Endothelial cell (in vitro differentiated cells): ENCODE results near the gene STUB1. TPM values are rescaled to one million over a fixed set of nuclear protein-coding genes. Genes with fewer than 3 reads are reported as not detected.

Source experiments
- DNase-seq: peaks from one replicate; pipeline ENCODE4 v3.0.0; 2021; ENCODE audit warnings: low spot score
- H3K27ac Mint-ChIP-seq: one replicate; pipeline ENCODE4 v1.8.0; 2021; ENCODE audit warnings: mixed read lengths, inconsistent platforms; ENCODE audit not compliant: unreplicated experiment
- H3K27me3 Mint-ChIP-seq: one replicate; pipeline ENCODE4 v1.8.0; 2021; ENCODE audit warnings: mild to moderate bottlenecking, moderate library complexity, mixed read lengths, inconsistent platforms; ENCODE audit not compliant: unreplicated experiment
- H3K36me3 Mint-ChIP-seq: one replicate; pipeline ENCODE4 v1.8.0; 2021; ENCODE audit warnings: mild to moderate bottlenecking, low read depth, mixed read lengths, inconsistent platforms; ENCODE audit not compliant: unreplicated experiment
- H3K4me1 Mint-ChIP-seq: one replicate; pipeline ENCODE4 v1.8.0; 2021; ENCODE audit warnings: mild to moderate bottlenecking, mixed read lengths, inconsistent platforms; ENCODE audit not compliant: unreplicated experiment
- H3K4me3 Mint-ChIP-seq: one replicate; pipeline ENCODE4 v1.8.0; 2021; ENCODE audit warnings: mild to moderate bottlenecking, mixed read lengths, inconsistent platforms; ENCODE audit not compliant: unreplicated experiment
- H3K9me3 Mint-ChIP-seq: one replicate; pipeline ENCODE4 v1.8.0; 2021; ENCODE audit warnings: mixed read lengths, inconsistent platforms; ENCODE audit not compliant: unreplicated experiment
- CTCF ChIP-seq: fragments of 200-600 bp; sonication (generic); IDR thresholded peaks from one replicate; pipeline ENCODE4 v1.5.0; 2021; ENCODE audit warnings: antibody characterized with exemption; ENCODE audit not compliant: unreplicated experiment
- total RNA-seq: library from RNA; stranded (reverse); fragmentation: NEBNext Ultra II Directional; extraction: Animal tissue kit (Norgen Biotek cat#: 25700); gene quantifications from one replicate; pipeline ENCODE4 v1.2.1, GENCODE V29; 2021; ENCODE audit not compliant: unreplicated experiment

Gene STUB1
- total RNA-seq, 1 donor from 2014 or later = 93.7 TPM

GRCh38 chr16:717450-718245, 37.4 kb downstream of the STUB1 start:
- no peaks in the 10 kb centered on the region for H3K36me3 Mint-ChIP-seq
- no peaks in the 10 kb centered on the region for H3K4me1 Mint-ChIP-seq
- no peak overlapping the region for H3K4me3 Mint-ChIP-seq
- H3K9me3 Mint-ChIP-seq = no peaks in the 10 kb centered on the region
- no peak for TF ChIP-seq CTCF
- DNase-seq = no peak
- H3K27ac Mint-ChIP-seq = no peak overlapping the region
- H3K27me3 Mint-ChIP-seq = peaks cover 23% of the 10 kb centered on the region

DNA sequence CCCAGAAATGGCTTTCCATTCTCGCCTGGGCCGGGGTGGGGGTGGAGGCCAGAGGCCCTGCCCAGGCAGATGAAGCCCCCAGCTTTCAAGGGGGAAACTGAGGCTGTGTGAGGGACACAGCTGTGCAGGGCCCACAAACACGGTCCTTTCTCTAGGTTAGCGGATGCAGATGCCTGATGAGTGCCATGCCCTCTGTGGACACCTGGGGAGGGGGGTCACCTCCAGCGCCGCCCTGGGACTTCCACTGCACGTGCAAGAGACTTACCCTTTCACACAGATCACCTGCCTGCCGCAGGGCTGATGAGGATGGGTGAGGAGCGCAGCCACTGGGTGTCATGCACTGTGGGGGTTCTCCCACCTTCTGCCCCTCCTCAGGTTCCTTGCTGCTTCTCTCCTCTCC, 38.2 kb downstream of the STUB1 start:
- Mint-ChIP-seq H3K9me3 (no peaks in the 10 kb centered on the region), H3K4me1 (no peaks in the 10 kb centered on the region), H3K4me3 (no peak overlapping the region), H3K27ac (no peak overlapping the region), H3K27me3 (peaks cover 22% of the 10 kb centered on the region), H3K36me3 (no peaks in the 10 kb centered on the region)
- no peak for TF ChIP-seq CTCF
- DNase-seq = no peak

- Mint-ChIP-seq H3K27me3 (peaks cover 20% of the 10 kb centered on the region), H3K27ac (no peak overlapping the region), H3K4me1 (no peaks in the 10 kb centered on the region), H3K4me3 (peak overlapping the region; percentile 51), H3K9me3 (no peaks in the 10 kb centered on the region), H3K36me3 (no peaks in the 10 kb centered on the region)
- TF ChIP-seq CTCF = no peak
- no peak for DNase-seq
Measured at GRCh38 chr16:718922-719321, 38.7 kb downstream of the STUB1 start.

DNA sequence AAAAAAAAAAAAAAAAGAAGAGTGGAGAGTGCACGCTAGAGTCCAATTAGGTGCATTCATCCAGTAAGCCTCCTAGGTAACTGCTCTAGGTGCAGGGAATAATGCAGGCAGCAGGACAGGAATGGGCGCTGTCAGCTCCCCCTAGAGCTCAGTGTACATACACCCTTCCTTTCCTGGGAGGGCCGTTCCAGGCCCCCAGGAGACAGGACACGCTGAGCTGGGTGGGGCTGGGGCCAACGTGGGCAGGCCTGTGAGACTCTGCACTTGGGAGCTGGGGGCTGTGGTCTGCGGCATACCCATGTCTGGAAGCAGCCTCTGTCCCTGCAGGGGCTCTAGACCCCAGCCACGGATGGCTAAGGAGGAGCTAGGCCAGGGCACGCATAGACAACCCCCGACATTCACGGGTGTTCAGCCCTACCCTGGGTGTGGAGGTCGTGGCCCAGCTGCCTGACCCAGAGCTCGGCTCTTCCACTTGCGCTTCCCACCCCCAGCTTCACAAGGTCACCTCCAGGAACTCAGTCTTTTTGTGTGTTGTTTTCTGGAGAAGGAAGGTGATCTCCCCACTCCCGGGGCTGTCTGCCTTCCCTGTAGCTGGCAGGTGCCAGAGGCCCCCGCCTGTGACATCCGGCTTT, 39.7 kb downstream of the STUB1 start:
- Mint-ChIP-seq H3K36me3 (no peaks in the 10 kb centered on the region), H3K27me3 (peaks cover 18% of the 10 kb centered on the region), H3K4me3 (peak overlapping the region; percentile 67), H3K27ac (no peak overlapping the region), H3K4me1 (no peaks in the 10 kb centered on the region), H3K9me3 (no peaks in the 10 kb centered on the region)
- DNase-seq = no peak
- TF ChIP-seq CTCF = no peak

DNA sequence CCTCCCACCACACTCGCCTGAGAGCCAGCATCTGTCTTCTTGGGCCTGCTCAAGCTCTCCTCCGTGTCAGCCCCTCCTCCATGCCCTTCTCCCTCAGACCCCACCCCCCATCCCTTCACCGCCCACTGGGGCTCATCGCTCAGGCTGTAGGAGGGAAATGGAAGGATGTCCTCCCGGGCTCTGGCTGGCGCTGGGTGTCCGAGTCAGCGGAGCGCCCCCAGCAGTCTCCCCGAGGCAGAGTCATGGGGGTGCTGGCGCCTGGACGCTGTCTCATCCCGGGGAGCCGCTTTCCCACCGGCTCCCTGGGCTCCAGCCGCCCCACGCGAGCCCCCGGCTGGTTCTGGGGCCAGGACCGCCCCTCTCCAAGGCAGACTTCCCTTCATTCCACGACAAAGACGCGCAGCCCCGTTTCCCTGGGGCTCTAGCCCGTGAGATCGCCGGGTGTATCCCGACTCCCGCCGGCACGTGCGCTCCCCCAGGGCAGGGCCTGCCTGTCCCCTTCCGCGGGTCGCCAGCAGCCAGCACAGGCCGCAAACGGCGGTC, 40.3 kb downstream of the STUB1 start:
- H3K4me3 Mint-ChIP-seq = peak overlapping the region; percentile 67

More for the DNA sequence above, 40.3 kb downstream of the STUB1 start:
- TF ChIP-seq CTCF = no peak
- Mint-ChIP-seq H3K27me3 (peaks cover 18% of the 10 kb centered on the region), H3K36me3 (no peaks in the 10 kb centered on the region), H3K4me1 (no peaks in the 10 kb centered on the region), H3K9me3 (no peaks in the 10 kb centered on the region), H3K27ac (no peak overlapping the region)
- DNase-seq = no peak
